OCI-LY3 (cell line): ENCODE data around the gene CC2D1A.

Experiments used
- EZH2phosphoT487 ChIP-seq: fragments of 200-600 bp; shearing (Covaris generic); IDR thresholded peaks from 2 replicates; pipeline ENCODE4 v1.6.1; 2018; ENCODE audit warnings: antibody characterized with exemption, mixed run types, low read depth
- TF ChIP-seq, protein P1 (sequence below): fragments of 200-600, 300-600 bp; sonication (generic); IDR thresholded peaks from 2 replicates; pipeline ENCODE4 v1.5.1; 2014; ENCODE audit warnings: antibody characterized with exemption, low read length, low read depth

DNA sequence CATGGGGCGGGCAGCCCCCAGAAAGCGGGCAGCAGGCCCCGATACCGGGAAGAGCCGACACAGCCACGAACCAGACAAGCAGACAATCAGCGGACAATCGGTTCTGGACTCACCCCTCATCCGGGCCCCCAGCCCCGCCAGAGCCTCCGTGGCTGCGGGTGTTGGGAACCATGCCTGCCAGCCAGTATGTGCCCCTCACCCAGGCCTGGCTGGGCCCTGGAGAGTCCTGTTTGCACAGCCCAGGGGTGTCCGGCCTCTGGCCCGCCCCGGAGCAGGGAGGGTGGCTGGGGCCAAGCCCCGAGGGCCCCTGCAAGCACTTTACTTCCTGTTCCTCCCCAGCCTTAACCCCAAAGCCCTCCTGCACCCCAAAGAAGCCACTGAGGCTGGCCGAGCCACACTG is 24.4 kb downstream of the CC2D1A start:
- TF ChIP-seq, protein P1, sequence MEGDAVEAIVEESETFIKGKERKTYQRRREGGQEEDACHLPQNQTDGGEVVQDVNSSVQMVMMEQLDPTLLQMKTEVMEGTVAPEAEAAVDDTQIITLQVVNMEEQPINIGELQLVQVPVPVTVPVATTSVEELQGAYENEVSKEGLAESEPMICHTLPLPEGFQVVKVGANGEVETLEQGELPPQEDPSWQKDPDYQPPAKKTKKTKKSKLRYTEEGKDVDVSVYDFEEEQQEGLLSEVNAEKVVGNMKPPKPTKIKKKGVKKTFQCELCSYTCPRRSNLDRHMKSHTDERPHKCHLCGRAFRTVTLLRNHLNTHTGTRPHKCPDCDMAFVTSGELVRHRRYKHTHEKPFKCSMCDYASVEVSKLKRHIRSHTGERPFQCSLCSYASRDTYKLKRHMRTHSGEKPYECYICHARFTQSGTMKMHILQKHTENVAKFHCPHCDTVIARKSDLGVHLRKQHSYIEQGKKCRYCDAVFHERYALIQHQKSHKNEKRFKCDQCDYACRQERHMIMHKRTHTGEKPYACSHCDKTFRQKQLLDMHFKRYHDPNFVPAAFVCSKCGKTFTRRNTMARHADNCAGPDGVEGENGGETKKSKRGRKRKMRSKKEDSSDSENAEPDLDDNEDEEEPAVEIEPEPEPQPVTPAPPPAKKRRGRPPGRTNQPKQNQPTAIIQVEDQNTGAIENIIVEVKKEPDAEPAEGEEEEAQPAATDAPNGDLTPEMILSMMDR: no peak
- TF ChIP-seq EZH2phosphoT487: no peak
